Fibroblast of lung (primary cell): ENCODE measurements around the gene NACAD.

ENCODE experiments used
- CTCF ChIP-seq, 2 donors: IDR thresholded peaks in 1 of 2; conservative IDR thresholded peaks in 1 of 2; 1 replicate in 1 of 2; 2 replicates in 1 of 2; pipeline ENCODE4 v1.5.1; 2011 to 2012; ENCODE audit warnings: low read length in 2 of 2, control low read depth in 1 of 2, inconsistent platforms in 1 of 2, low read depth in 1 of 2, mild to moderate bottlenecking in 1 of 2
- EZH2 ChIP-seq: IDR thresholded peaks from 2 replicates; pipeline ENCODE4 v1.5.1; 2012; ENCODE audit warnings: low read length, control low read depth, mild to moderate bottlenecking; ENCODE audit errors: missing control alignments

GRCh38 chr7:45098983-45099839 lies 10.4 kb upstream of the NACAD start:
- TF ChIP-seq CTCF (conservative IDR thresholded peaks at IDR 0.05 in 1 of 2, IDR thresholded peaks at IDR 0.05 in 1 of 2; ENCODE audit: low read depth in 1 of 2, low read length in 2 of 2) = no peak
- TF ChIP-seq EZH2 = no peak
